ENCODE measurements around the gene SDR42E1.
"Not testable (repeated sequence)": the region's sequence is repeated elsewhere in the genome, so short reads cannot be mapped to it uniquely, and the experiment has no call there.

SDR42E1 gene

GRCh38 chr16:82037251-82037650 lies 26.0 kb upstream of the SDR42E1 start:
- DNase-seq: no peak

- DNase-seq: no peak
Observed at GRCh38 chr16:82034981-82035612, 23.8 kb upstream of the SDR42E1 start, which contains the start of gene HSD17B2. TSS of gene HSD17B2 (plus strand) at chr16:82035253. CDS start at chr16:82035425, 172 bp downstream.

- no peak for DNase-seq
Observed at GRCh38 chr16:82033683-82034300, 22.5 kb upstream of the SDR42E1 start.

GRCh38 chr16:82033006-82033405 lies 21.7 kb upstream of the SDR42E1 start:
- no peak for DNase-seq

GRCh38 chr16:82031116-82032084 lies 20.1 kb upstream of the SDR42E1 start:
- DNase-seq: peak; percentile 29

GRCh38 chr16:82027629-82028064 lies 16.4 kb upstream of the SDR42E1 start:
- no peak for DNase-seq

- DNase-seq: no peak
Observed at GRCh38 chr16:82024883-82025282, 13.6 kb upstream of the SDR42E1 start.

- DNase-seq: no peak
Observed at GRCh38 chr16:82024316-82024715, 13.0 kb upstream of the SDR42E1 start.

- DNase-seq: no peak
Observed at GRCh38 chr16:82023206-82023605, 11.9 kb upstream of the SDR42E1 start.

GRCh38 chr16:82020051-82020450 lies 8.8 kb upstream of the SDR42E1 start:
- DNase-seq: no peak

- no peak for DNase-seq
Observed at GRCh38 chr16:82019535-82019934, 8.3 kb upstream of the SDR42E1 start.

GRCh38 chr16:82017911-82018568 lies 6.8 kb upstream of the SDR42E1 start:
- DNase-seq: no peak

GRCh38 chr16:82016964-82017363 lies 5.7 kb upstream of the SDR42E1 start:
- DNase-seq: no peak

GRCh38 chr16:82016263-82016662 lies 5.0 kb upstream of the SDR42E1 start:
- peak; percentile 2 for DNase-seq

- DNase-seq: no peak
Observed at GRCh38 chr16:82013139-82013538, 1.9 kb upstream of the SDR42E1 start.

GRCh38 chr16:82010649-82011048 lies 621 bp downstream of the SDR42E1 start:
- DNase-seq: no peak

- not testable (repeated sequence) for DNase-seq
Observed at GRCh38 chr16:82009789-82010188, 1.5 kb downstream of the SDR42E1 start.

GRCh38 chr16:82008957-82009592 lies 2.2 kb downstream of the SDR42E1 start:
- DNase-seq: no peak

- no peak for DNase-seq
Observed at GRCh38 chr16:82007189-82007588, 4.1 kb downstream of the SDR42E1 start.

GRCh38 chr16:82006036-82006435 lies 5.2 kb downstream of the SDR42E1 start:
- DNase-seq: no peak

- no peak for DNase-seq
Observed at GRCh38 chr16:82005027-82005830, 6.0 kb downstream of the SDR42E1 start.

- no peak for DNase-seq
Observed at GRCh38 chr16:82004601-82005000, 6.7 kb downstream of the SDR42E1 start.

All from NCI-H146 (cell line).